ENCODE measurements around the gene TREH.

Gene TREH

GRCh38 chr11:118666371-118666770, 13.1 kb downstream of the TREH start:
- H3K4me3 ChIP-seq (ENCODE audit: low read length, poor library complexity, severe bottlenecking) = no peak overlapping the region
- H3K9ac ChIP-seq (ENCODE audit: low read depth, low read length, poor library complexity, severe bottlenecking) = no peak overlapping the region
- no peaks in the 10 kb centered on the region for H3K4me1 ChIP-seq (ENCODE audit: insufficient read depth, low read length, poor library complexity, severe bottlenecking)
- no peak overlapping the region for H3K4me2 ChIP-seq (ENCODE audit: low read depth, low read length, poor library complexity, severe bottlenecking)
- no peaks in the 10 kb centered on the region for H3K36me3 ChIP-seq (ENCODE audit: insufficient read depth, low read length)
- H3K27me3 ChIP-seq (ENCODE audit: insufficient read depth, low read length, poor library complexity, severe bottlenecking) = no peaks in the 10 kb centered on the region
- H3K79me2 ChIP-seq (ENCODE audit: insufficient read depth, low read length) = no peaks in the 10 kb centered on the region
- no peak overlapping the region for H2AFZ ChIP-seq (ENCODE audit: low read length)
- H3K9me3 ChIP-seq (ENCODE audit: insufficient read depth, low read depth, low read length) = no peaks in the 10 kb centered on the region
- H4K20me1 ChIP-seq (ENCODE audit: insufficient read depth, low read length, poor library complexity, severe bottlenecking) = no peaks in the 10 kb centered on the region
- TF ChIP-seq EZH2phosphoT487 (IDR thresholded peaks at IDR 0.05; ENCODE audit: borderline replicate concordance) = no peak
- no peak for TF ChIP-seq CTCF (conservative IDR thresholded peaks at IDR 0.05; ENCODE audit: low read length)
- H3K9me2 ChIP-seq (replicated peaks; ENCODE audit: low read depth, low read length) = no peaks in the 10 kb centered on the region
- no peaks in the 10 kb centered on the region for H3F3A ChIP-seq (ENCODE audit: low read depth)

DNA sequence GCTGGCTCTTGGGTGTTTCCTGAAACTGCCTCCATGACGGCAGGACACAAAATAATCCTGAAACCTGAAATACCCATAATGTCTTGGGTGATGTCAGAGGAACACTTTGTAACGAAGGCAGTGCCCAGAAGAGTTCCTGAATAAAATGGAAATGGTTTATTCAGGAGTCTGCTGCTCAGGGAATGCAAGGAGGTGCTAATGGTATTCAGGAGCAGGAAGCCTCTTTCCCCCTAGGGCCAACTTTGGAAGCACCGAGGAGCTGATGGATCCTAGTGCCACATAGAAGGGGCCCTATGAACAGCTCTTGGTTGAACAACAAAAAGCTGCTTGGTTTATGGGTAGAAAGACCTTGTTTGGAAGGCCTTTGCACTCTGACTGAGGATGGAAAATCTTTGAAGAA, 15.5 kb downstream of the TREH start:
- H2AFZ ChIP-seq (ENCODE audit: low read length) = no peak overlapping the region
- H3K79me2 ChIP-seq (ENCODE audit: insufficient read depth, low read length) = no peaks in the 10 kb centered on the region
- H3K27me3 ChIP-seq (ENCODE audit: insufficient read depth, low read length, poor library complexity, severe bottlenecking) = no peaks in the 10 kb centered on the region
- H3K4me3 ChIP-seq (ENCODE audit: low read length, poor library complexity, severe bottlenecking) = no peak overlapping the region
- H3K36me3 ChIP-seq (ENCODE audit: insufficient read depth, low read length) = no peaks in the 10 kb centered on the region
- no peaks in the 10 kb centered on the region for H4K20me1 ChIP-seq (ENCODE audit: insufficient read depth, low read length, poor library complexity, severe bottlenecking)
- H3K9ac ChIP-seq (ENCODE audit: low read depth, low read length, poor library complexity, severe bottlenecking) = no peak overlapping the region
- TF ChIP-seq CTCF (conservative IDR thresholded peaks at IDR 0.05; ENCODE audit: low read length) (no peak), EZH2phosphoT487 (IDR thresholded peaks at IDR 0.05; ENCODE audit: borderline replicate concordance) (no peak)
- H3K9me3 ChIP-seq (ENCODE audit: insufficient read depth, low read depth, low read length) = no peaks in the 10 kb centered on the region
- H3F3A ChIP-seq (ENCODE audit: low read depth) = no peaks in the 10 kb centered on the region
- peaks cover 5% of the 10 kb centered on the region for H3K4me1 ChIP-seq (ENCODE audit: insufficient read depth, low read length, poor library complexity, severe bottlenecking)
- no peaks in the 10 kb centered on the region for H3K9me2 ChIP-seq (replicated peaks; ENCODE audit: low read depth, low read length)
- no peak overlapping the region for H3K4me2 ChIP-seq (ENCODE audit: low read depth, low read length, poor library complexity, severe bottlenecking)

- H3K9me3 ChIP-seq (ENCODE audit: insufficient read depth, low read depth, low read length) = no peaks in the 10 kb centered on the region
- H3K9ac ChIP-seq (ENCODE audit: low read depth, low read length, poor library complexity, severe bottlenecking) = no peak overlapping the region
- TF ChIP-seq EZH2phosphoT487 (IDR thresholded peaks at IDR 0.05; ENCODE audit: borderline replicate concordance) (no peak), CTCF (conservative IDR thresholded peaks at IDR 0.05; ENCODE audit: low read length) (no peak)
- H3K79me2 ChIP-seq (ENCODE audit: insufficient read depth, low read length) = no peaks in the 10 kb centered on the region
- no peaks in the 10 kb centered on the region for H3F3A ChIP-seq (ENCODE audit: low read depth)
- H3K4me3 ChIP-seq (ENCODE audit: low read length, poor library complexity, severe bottlenecking) = no peak overlapping the region
- no peak overlapping the region for H3K4me2 ChIP-seq (ENCODE audit: low read depth, low read length, poor library complexity, severe bottlenecking)
- H4K20me1 ChIP-seq (ENCODE audit: insufficient read depth, low read length, poor library complexity, severe bottlenecking) = no peaks in the 10 kb centered on the region
- no peaks in the 10 kb centered on the region for H3K27me3 ChIP-seq (ENCODE audit: insufficient read depth, low read length, poor library complexity, severe bottlenecking)
- H2AFZ ChIP-seq (ENCODE audit: low read length) = no peak overlapping the region
- H3K4me1 ChIP-seq (ENCODE audit: insufficient read depth, low read length, poor library complexity, severe bottlenecking) = peaks cover 10% of the 10 kb centered on the region
- H3K9me2 ChIP-seq (replicated peaks; ENCODE audit: low read depth, low read length) = no peaks in the 10 kb centered on the region
- no peaks in the 10 kb centered on the region for H3K36me3 ChIP-seq (ENCODE audit: insufficient read depth, low read length)
Observed at GRCh38 chr11:118663381-118663780, 16.1 kb downstream of the TREH start.

Measured in Loucy (cell line).